GM06990 (cell line): ENCODE data around the gene BAX.
A peak's percentile ranks its signal among the peaks of the same experiment; 100 is the strongest.

ENCODE experiments used
- DNase-seq: peaks from one replicate; pipeline ENCODE4 v3.0.0-alpha.2; 2011; ENCODE audit not compliant: insufficient read length; ENCODE audit errors: extremely low read depth
- H3K27me3 ChIP-seq: replicated peaks from 2 replicates; pipeline ENCODE4 v1.6.0; 2011; ENCODE audit warnings: low read length; ENCODE audit not compliant: control insufficient read depth, insufficient read depth
- H3K36me3 ChIP-seq: 2 replicates; pipeline ENCODE4 v1.5.1; 2011; ENCODE audit warnings: low read length; ENCODE audit not compliant: control insufficient read depth, insufficient read depth
- H3K4me3 ChIP-seq: replicated peaks from 2 replicates; pipeline ENCODE4 v1.5.1; 2011; ENCODE audit warnings: low read depth, mild to moderate bottlenecking, control low read depth, low read length
- CTCF ChIP-seq: IDR thresholded peaks from 2 replicates; pipeline ENCODE4 v1.5.1; 2011; ENCODE audit warnings: low read length, control low read depth, mild to moderate bottlenecking, inconsistent platforms; ENCODE audit not compliant: insufficient read depth, poor library complexity, severe bottlenecking

BAX gene

GRCh38 chr19:48928164-48929025, 26.3 kb upstream of the BAX start:
- no peak for TF ChIP-seq CTCF
- Histone ChIP-seq H3K4me3 (no peak overlapping the region), H3K36me3 (no peaks in the 10 kb centered on the region), H3K27me3 (no peaks in the 10 kb centered on the region; the same call in 1 of the 2 replicates)
- no peak for DNase-seq

DNA sequence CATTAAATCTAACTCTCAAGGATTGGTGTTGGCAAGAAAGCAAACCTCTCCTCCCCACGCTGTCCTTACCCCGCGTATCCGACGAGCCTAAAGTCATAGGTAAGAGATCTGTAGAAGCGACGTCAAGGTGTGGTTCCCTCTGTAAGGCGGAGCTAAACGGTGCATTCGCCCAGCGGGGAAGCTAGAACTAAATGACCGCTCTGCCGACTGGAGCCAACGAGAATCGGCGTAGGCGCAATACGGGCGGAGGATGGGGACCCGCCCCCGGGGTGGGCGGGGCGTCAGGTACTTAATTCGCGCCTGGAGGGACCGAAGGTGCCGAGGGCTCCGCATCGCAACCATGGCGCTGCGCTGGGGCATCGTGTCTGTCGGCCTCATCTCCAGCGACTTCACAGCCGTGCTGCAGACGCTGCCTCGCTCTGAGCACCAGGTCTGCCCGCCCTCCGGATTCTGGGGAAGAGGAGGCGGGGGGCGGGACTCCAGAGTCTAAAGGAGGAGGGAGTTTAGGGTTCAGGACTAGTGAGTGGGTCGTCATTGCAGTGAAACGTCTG, 21.2 kb upstream of the BAX start, which contains the start of gene DHDH:
DHDH (plus strand) TSS at position 318 of the 551 bp plus-strand sequence; CDS start at position 341, 23 bp downstream.
- Histone ChIP-seq H3K4me3 (peak within 1 kb of the TSS; percentile 55), H3K27me3 (no peaks in the 10 kb centered on the region; the same call in 1 of the 2 replicates), H3K36me3 (no peaks in the 10 kb centered on the region)
- peak; percentile 88 for DNase-seq
- TF ChIP-seq CTCF, result no peak

DNA sequence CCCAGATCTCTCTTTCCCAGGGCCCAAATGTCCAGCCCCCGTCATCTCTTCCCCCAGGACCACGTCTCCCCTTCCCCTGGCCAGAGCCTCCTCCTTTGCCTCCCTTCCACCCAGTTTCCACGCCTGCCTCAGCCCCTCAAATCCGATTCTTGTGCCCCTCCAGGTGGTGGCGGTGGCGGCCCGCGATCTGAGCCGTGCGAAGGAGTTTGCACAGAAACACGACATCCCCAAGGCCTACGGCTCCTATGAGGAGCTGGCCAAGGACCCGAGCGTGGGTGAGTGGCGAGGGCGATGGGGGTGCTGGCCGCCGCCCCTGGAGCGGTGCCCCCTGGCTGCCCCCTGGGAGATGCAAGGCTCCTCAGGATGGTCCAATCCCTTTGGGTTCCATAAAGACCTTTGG, 19.8 kb upstream of the BAX start:
- Histone ChIP-seq H3K36me3 (no peaks in the 10 kb centered on the region), H3K4me3 (no peak overlapping the region), H3K27me3 (no peaks in the 10 kb centered on the region; the same call in 1 of the 2 replicates)
- DNase-seq, result no peak
- TF ChIP-seq CTCF, result no peak

GRCh38 chr19:48935864-48936263, 18.8 kb upstream of the BAX start:
- TF ChIP-seq CTCF, result no peak
- Histone ChIP-seq H3K4me3 (no peak overlapping the region), H3K36me3 (no peaks in the 10 kb centered on the region), H3K27me3 (no peaks in the 10 kb centered on the region; the same call in 1 of the 2 replicates)
- DNase-seq, result no peak

DNA sequence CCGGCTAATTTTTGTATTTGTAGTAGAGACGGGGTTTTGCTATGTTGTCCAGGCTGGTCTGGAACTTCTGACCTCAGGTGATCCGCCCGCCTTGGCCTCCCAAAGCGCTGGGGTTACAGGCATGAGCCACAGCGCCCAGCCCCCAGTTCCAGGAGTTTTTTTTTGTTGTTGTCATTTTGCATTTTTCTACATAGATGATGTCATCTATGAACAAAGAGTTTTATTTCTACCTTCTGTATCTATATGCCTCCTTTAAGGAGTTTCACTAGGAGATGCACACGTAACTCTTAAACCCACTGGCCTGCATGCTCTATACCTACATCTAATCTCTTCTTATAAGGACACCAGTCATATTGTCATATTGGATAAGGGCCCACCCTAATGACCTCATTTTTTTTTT, 16.4 kb upstream of the BAX start:
- no peak for TF ChIP-seq CTCF

More for the DNA sequence above, 16.4 kb upstream of the BAX start:
- Histone ChIP-seq H3K4me3 (no peak overlapping the region), H3K36me3 (no peaks in the 10 kb centered on the region), H3K27me3 (no peaks in the 10 kb centered on the region)
- no peak for DNase-seq
